Sigmoid colon (tissue), 4 donors: ENCODE results near the gene EID2B.

Experiments
- CTCF ChIP-seq, 4 experiments: fragments of 450-650 bp in 3 of 4; fragments of 200-600 bp in 1 of 4; IDR thresholded peaks; one replicate each; pipeline ENCODE4 v1.5.1; 2016 to 2019; ENCODE audit warnings: antibody characterized with exemption in 4 of 4, mild to moderate bottlenecking in 3 of 4, moderate library complexity in 2 of 4
- POLR2AphosphoS5 ChIP-seq, 4 donors: sonication (generic); formaldehyde crosslinking; IDR thresholded peaks; one replicate each; pipeline ENCODE4 v1.6.1; 2017; ENCODE audit warnings: antibody characterized with exemption in 4 of 4

- no peak for TF ChIP-seq CTCF (IDR thresholded peaks at IDR 0.05)
- TF ChIP-seq POLR2AphosphoS5 (IDR thresholded peaks at IDR 0.05), result no peak
These were observed 10.8 kb upstream of the EID2B start for GRCh38 chr19:39543477-39543857.
